Left ventricle myocardium inferior (tissue), 1 donor: ENCODE results near the gene BUB3. TPM values are rescaled to one million over a fixed set of nuclear protein-coding genes. Genes with fewer than 3 reads are reported as not detected.

Source experiments
- DNase-seq: peaks from one replicate; pipeline ENCODE4 v3.0.0-alpha.2; 2020
- H3K27ac ChIP-seq: fragments of 200-600 bp; replicated peaks from 2 replicates; pipeline ENCODE4 v1.8.0; 2021
- H3K27me3 ChIP-seq: fragments of 200-600 bp; 2 replicates; pipeline ENCODE4 v1.8.0; 2021; ENCODE audit warnings: low read depth
- H3K36me3 ChIP-seq: fragments of 200-600 bp; 2 replicates; pipeline ENCODE4 v1.8.0; 2021
- H3K4me1 ChIP-seq: fragments of 200-600 bp; 2 replicates; pipeline ENCODE4 v1.8.0; 2021
- H3K4me3 ChIP-seq: fragments of 200-600 bp; 2 replicates; pipeline ENCODE4 v1.8.0; 2021; ENCODE audit warnings: mild to moderate bottlenecking, moderate library complexity
- H3K9me3 ChIP-seq: fragments of 200-600 bp; replicated peaks from 2 replicates; pipeline ENCODE4 v1.8.0; 2021
- intact Hi-C: fragments of 100-400 bp; cut with micrococcal nuclease; formaldehyde crosslinking; loops from one replicate; pipeline ENCODE4 v1.11.0; 2022
- total RNA-seq: library from RNA; stranded (reverse); fragmentation: NEBNext Ultra II Directional; extraction: Animal tissue kit (Norgen Biotek cat#: 25700); gene quantifications from one replicate; pipeline ENCODE4 v1.2.1, GENCODE V29; 2021
- TF ChIP-seq, protein P1 (sequence below): fragments of 200-600 bp; IDR thresholded peaks from 2 replicates; pipeline ENCODE4 v1.8.0; 2021; ENCODE audit warnings: antibody characterized with exemption, mild to moderate bottlenecking, borderline replicate concordance
- donor health status: DM: no; HTN: yes; CAD: no; lungs with severe emphysema.

BUB3 gene
- total RNA-seq, 1 donor from 2014 or later = 33.5 TPM

DNA sequence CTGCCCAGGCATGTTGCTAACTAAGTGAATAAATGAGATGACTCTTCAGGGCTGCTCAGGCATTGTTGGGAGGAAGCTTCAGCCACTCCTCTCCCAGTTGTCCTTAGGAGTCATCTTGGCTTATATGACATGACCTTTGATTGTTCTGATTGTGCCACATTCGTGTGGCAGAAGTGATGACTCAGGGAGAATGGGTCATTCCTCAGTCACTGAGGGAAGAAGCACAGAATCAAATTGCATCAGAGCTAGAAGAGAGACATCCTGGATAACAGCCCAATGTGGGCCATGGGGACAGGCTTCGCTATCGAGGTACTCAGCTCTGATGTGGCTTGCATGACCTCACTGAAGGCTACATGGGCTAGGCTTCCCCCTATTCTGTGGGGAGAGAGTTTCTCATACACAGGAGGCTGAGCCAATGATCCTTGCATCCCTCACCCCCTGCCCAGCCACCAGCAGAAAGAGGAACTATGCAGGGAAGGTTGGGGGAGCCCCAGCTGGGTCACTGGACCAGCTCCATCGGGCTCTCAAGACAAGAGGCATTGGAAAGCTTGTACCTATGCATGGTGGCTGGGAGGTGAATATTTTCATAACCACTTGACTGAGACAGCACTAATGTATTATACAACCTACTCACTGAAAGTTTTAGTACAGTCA is 24.5 kb upstream of the BUB3 start:
- Histone ChIP-seq H3K27me3 (peaks cover 100% of the 10 kb centered on the region), H3K9me3 (peaks cover 7% of the 10 kb centered on the region), H3K4me1 (peaks cover 24% of the 10 kb centered on the region), H3K4me3 (no peak overlapping the region), H3K27ac (no peak overlapping the region), H3K36me3 (no peaks in the 10 kb centered on the region)
- TF ChIP-seq, protein P1, sequence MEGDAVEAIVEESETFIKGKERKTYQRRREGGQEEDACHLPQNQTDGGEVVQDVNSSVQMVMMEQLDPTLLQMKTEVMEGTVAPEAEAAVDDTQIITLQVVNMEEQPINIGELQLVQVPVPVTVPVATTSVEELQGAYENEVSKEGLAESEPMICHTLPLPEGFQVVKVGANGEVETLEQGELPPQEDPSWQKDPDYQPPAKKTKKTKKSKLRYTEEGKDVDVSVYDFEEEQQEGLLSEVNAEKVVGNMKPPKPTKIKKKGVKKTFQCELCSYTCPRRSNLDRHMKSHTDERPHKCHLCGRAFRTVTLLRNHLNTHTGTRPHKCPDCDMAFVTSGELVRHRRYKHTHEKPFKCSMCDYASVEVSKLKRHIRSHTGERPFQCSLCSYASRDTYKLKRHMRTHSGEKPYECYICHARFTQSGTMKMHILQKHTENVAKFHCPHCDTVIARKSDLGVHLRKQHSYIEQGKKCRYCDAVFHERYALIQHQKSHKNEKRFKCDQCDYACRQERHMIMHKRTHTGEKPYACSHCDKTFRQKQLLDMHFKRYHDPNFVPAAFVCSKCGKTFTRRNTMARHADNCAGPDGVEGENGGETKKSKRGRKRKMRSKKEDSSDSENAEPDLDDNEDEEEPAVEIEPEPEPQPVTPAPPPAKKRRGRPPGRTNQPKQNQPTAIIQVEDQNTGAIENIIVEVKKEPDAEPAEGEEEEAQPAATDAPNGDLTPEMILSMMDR = no peak
- intact Hi-C loops = loop anchor here (5.0 kb wide), 1 partner anchor 428 kb away; no protein-coding TSS in a partner anchor
- DNase-seq = no peak

DNA sequence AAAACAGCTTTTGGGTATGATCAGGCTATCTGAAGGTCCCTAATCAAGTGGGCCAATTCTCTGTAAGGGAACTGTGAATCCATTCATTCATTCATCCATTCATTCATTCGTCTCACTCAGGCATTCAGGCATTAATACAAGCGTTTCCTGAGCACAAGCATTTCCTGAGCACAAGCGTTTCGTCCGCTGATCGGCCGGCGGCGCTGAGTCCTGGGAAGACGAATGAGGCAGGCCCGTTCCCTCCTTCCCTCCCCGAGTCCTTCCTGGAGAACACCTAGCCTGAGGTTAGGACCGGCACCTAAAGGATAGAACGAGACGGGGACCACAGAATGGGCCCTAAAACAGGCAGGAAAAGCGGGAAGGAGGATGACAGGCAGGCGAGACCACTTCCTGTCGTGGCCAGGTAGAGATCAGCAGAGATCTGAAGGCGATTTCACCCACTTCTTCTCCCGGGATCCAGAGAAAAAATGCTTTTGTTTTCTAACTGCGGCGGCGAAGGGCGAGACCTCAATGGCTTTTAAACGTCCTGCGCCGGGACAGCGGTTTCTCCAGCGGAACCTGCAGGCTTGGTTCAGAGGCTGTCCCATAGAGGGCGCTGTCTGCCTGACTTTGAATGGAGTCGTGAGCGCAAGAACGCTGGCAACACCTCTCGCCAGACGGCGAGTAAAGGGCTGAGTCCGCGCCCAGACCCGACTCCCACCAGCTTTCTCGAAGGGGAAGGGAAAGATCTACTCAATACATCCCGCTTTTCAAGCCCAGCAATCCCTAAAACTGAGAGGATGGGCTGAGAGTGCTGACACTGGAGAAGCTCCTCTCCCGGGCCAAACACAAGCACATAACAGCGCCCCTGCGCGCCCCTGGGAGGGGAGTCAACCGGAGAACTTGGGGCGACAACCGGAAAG is 21.4 kb upstream of the BUB3 start:
- TF ChIP-seq, protein P1 = peak; percentile 94
- Histone ChIP-seq H3K4me3 (peak overlapping the region; percentile 49), H3K27me3 (peaks cover 100% of the 10 kb centered on the region), H3K9me3 (peaks cover 7% of the 10 kb centered on the region), H3K4me1 (peaks cover 55% of the 10 kb centered on the region), H3K36me3 (no peaks in the 10 kb centered on the region), H3K27ac (no peak overlapping the region)
- DNase-seq = peak; percentile 77
- intact Hi-C loops = loop anchor here (5.0 kb wide), 1 partner anchor 424 kb away; no protein-coding TSS in a partner anchor

DNA sequence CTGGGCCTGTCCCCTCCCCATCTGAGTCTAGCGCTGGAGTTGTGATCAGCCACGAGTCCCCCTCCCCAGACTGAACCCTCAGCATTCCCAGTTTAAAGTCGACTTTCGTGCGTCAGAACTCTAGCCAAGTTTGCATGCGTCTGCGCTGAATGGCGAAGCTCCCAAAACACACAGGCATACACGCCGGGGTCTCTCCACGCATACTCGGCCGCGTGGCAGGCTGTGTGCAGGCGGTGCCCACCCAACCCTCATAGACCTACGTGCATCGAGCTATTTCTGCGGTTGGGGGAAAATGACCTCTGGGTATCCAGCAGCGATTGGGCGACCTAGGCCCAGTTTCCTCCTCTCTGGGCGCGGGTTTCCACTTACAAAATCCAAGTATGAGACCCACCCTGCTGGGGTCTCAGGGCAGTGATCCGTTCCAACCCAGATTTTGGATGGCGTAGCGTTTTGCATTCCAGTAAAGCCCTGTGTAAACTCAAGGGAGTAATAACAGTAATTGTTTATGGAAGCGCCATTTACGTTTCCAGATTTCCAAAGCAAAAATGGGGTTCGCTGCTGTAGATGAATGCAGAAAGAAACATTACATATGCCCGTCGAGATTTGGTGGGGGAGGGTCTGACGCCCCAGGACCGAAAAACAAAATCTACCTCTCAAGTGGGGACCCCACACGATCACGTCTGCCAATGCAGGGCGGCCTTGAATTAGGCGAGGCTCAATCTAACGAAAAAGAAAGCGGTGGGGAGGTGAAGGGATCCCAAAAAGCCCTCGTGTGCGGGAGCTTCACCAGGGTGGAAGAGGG is 20.5 kb upstream of the BUB3 start:
- H3K27me3 ChIP-seq = peaks cover 100% of the 10 kb centered on the region
- H3K27ac ChIP-seq = no peak overlapping the region
- peaks cover 58% of the 10 kb centered on the region for H3K4me1 ChIP-seq
- H3K4me3 ChIP-seq = peak overlapping the region; percentile 49
- H3K9me3 ChIP-seq = no peaks in the 10 kb centered on the region
- H3K36me3 ChIP-seq = no peaks in the 10 kb centered on the region
- intact Hi-C loops = loop anchor here (5.0 kb wide), 1 partner anchor 424 kb away; no protein-coding TSS in a partner anchor
- DNase-seq = no peak
- TF ChIP-seq, protein P1 = no peak

DNA sequence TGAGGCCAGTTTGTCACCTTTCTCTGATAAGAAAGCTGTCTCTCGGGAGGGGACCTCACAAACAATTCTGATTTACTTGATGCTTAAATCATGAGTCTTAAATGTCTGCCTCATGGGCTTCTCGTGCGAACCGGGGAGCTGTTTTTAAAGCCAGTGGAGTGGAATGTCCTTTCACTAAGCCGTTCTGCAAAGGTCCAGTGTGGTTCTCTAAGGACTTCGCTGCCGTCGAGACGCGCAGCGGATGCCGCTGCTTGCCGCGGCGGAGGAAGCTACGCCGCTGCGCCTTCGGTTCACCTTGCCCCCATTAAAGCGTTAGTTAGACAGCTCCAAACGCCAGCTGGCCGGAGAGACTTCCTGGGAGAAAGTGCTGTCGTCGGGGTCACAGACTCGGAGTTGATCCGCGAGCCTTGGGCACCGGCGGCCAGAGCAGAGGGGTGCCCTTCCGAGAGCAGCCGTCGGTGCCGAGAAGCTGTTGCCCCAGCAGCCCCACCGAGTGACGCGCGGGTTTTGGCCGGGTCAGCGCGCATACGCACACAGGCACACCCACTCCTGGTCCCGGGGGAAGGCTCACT is 19.8 kb upstream of the BUB3 start:
- H3K36me3 ChIP-seq = no peaks in the 10 kb centered on the region
- peak overlapping the region; percentile 61 for H3K4me3 ChIP-seq
- H3K4me1 ChIP-seq = peaks cover 61% of the 10 kb centered on the region
- H3K27me3 ChIP-seq = peaks cover 100% of the 10 kb centered on the region
- H3K9me3 ChIP-seq = no peaks in the 10 kb centered on the region
- TF ChIP-seq, protein P1 = no peak
- intact Hi-C loops = loop anchor here (5.0 kb wide), 1 partner anchor 423 kb away; no protein-coding TSS in a partner anchor
- H3K27ac ChIP-seq = no peak overlapping the region
- no peak for DNase-seq
